BLaER1 treated with 17β-estradiol and CSF1 and Interleukin-3, amounts not matched to agents 10 nM and 100 nM (cell line): ENCODE data around the gene POLE.

ENCODE experiments used
- H3K27ac ChIP-seq, 11 experiments: shearing (Covaris generic); formaldehyde crosslinking; 2 replicates each; pipeline ENCODE4 v1.8.1; 2022
- H3K27me3 ChIP-seq, 11 experiments: shearing (Covaris generic); formaldehyde crosslinking; 2 replicates each; pipeline ENCODE4 v1.8.1; 2022
- H3K36me3 ChIP-seq, 11 experiments: shearing (Covaris generic); formaldehyde crosslinking; 2 replicates each; pipeline ENCODE4 v1.8.1; 2022
- H3K4me1 ChIP-seq, 10 experiments: shearing (Covaris generic); formaldehyde crosslinking; 2 replicates each; pipeline ENCODE4 v1.8.1; 2022
- H3K4me2 ChIP-seq, 11 experiments: shearing (Covaris generic); formaldehyde crosslinking; 2 replicates each; pipeline ENCODE4 v1.8.1; 2022
- H3K4me3 ChIP-seq, 10 experiments: shearing (Covaris generic); formaldehyde crosslinking; 2 replicates each; pipeline ENCODE4 v1.8.1; 2022
- H3K9ac ChIP-seq, 11 experiments: shearing (Covaris generic); formaldehyde crosslinking; 2 replicates each; pipeline ENCODE4 v1.8.1; 2022
- H3K9me3 ChIP-seq, 11 experiments: shearing (Covaris generic); formaldehyde crosslinking; replicated peaks in 1 of 11; 2 replicates each; pipeline ENCODE4 v1.8.1; 2022
- H4K20me1 ChIP-seq, 11 experiments: shearing (Covaris generic); formaldehyde crosslinking; 2 replicates each; pipeline ENCODE4 v1.8.1; 2022
- Cebpa-rat ChIP-seq, 11 experiments: shearing (Covaris generic); IDR thresholded peaks; 2 replicates each; pipeline ENCODE4 v1.8.1; 2022

Gene POLE

DNA sequence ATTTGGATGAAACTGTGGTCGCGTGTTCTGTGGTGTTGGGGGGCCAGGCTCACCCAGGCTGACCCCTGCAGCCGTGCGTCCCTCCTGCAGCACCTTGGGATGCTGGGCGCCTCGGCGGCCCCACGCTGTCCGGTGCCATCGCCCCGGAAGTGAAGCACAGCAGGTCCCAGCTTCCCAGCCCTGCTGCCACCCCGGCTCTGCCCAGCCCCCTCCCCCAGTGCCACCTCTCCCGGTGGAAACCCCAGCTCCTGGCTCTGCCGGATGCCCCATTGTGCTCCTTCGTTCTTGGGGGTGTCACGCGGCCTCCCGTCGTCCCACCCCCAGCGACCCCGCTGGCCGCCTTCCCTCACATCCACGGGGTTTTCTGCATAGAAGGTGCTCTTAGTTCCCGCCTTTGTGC is 102.0 kb downstream of the POLE start:
- Histone ChIP-seq H3K4me1 (peaks cover 0 to 6% (median 0%) of the 10 kb centered on the region in 10 experiments; a peak in 2 of 20 replicates), H3K9me3 (peaks cover 0 to 3% (median 0%) of the 10 kb centered on the region in 11 experiments; a peak in 1 of 22 replicates), H3K27ac (no peak overlapping the region), H3K9ac (no peak overlapping the region), H3K4me2 (no peak overlapping the region), H3K27me3 (no peaks in the 10 kb centered on the region), H3K36me3 (peaks cover 20 to 45% (median 37%) of the 10 kb centered on the region in 11 experiments), H3K4me3 (no peak overlapping the region), H4K20me1 (peaks cover 0 to 55% (median 39%) of the 10 kb centered on the region in 11 experiments; a peak in 17 of 22 replicates)
- TF ChIP-seq Cebpa-rat (IDR thresholded peaks at IDR 0.05): no peak

DNA sequence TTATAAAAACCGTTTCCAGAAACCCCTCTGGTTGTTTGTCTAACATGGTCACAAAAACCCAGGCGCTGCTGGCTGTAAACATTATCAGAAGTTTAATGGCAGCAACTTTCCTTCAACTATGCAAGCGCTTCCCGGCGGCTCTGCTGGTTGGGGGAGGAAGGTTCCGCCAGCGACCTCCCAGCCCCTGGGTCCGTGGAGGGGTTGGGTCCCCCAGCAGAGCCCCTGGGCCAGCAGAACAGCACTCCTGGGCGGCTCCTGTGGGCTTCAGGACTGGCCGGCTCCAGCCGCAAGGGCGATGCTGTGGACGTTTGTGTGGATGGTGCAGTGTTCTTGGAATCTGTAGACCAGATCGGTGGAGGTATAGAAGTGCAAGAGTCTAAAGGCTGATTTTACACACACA is 102.7 kb downstream of the POLE start:
- no peak for TF ChIP-seq Cebpa-rat (IDR thresholded peaks at IDR 0.05)
- H3K9ac ChIP-seq: no peak overlapping the region
- H3K9me3 ChIP-seq: peaks cover 0 to 3% (median 0%) of the 10 kb centered on the region in 11 experiments; a peak in 1 of 22 replicates
- H3K27ac ChIP-seq: no peak overlapping the region
- H3K36me3 ChIP-seq: peaks cover 24 to 52% (median 44%) of the 10 kb centered on the region in 11 experiments
- no peaks in the 10 kb centered on the region for H3K27me3 ChIP-seq
- peaks cover 0 to 63% (median 47%) of the 10 kb centered on the region in 11 experiments; a peak in 17 of 22 replicates for H4K20me1 ChIP-seq
- no peak overlapping the region for H3K4me3 ChIP-seq
- no peak overlapping the region for H3K4me2 ChIP-seq
- 0 out of 20 replicates have a peak, but pooled peaks cover 0 to 1% (median 0%) of the 10 kb centered on the region in 10 experiments for H3K4me1 ChIP-seq

DNA sequence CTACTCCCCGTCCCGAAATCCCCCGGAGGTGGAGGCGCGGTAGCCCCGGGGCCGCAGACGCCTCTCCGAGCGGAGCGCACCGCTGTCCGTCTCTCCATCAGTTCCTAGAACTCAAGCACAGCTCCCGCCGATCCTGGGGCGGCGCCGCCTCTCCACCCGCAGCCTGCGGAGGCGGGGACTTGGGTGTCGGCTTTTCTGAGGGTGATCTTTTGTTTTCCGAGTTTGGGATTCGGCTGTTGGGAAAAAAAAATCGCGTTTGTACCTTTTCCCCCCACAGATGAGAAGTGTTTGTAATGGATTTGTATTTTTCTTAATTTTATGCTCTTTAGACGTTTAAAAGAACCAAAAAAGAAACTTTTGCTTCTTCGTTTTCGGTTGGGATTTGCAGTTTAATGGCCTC is 103.4 kb downstream of the POLE start:
- peaks cover 29 to 59% (median 50%) of the 10 kb centered on the region in 11 experiments for H3K36me3 ChIP-seq
- no peak overlapping the region for H3K4me3 ChIP-seq
- H3K9ac ChIP-seq: no peak overlapping the region
- no peak for TF ChIP-seq Cebpa-rat (IDR thresholded peaks at IDR 0.05)
- peaks cover 0 to under 1% (median 0%) of the 10 kb centered on the region in 11 experiments; a peak in 1 of 22 replicates for H3K9me3 ChIP-seq
- no peak overlapping the region for H3K4me2 ChIP-seq
- H3K27ac ChIP-seq: no peak overlapping the region
- H3K4me1 ChIP-seq: no peaks in the 10 kb centered on the region
- no peaks in the 10 kb centered on the region for H3K27me3 ChIP-seq
- peaks cover 0 to 70% (median 52%) of the 10 kb centered on the region in 11 experiments; a peak in 17 of 22 replicates for H4K20me1 ChIP-seq

DNA sequence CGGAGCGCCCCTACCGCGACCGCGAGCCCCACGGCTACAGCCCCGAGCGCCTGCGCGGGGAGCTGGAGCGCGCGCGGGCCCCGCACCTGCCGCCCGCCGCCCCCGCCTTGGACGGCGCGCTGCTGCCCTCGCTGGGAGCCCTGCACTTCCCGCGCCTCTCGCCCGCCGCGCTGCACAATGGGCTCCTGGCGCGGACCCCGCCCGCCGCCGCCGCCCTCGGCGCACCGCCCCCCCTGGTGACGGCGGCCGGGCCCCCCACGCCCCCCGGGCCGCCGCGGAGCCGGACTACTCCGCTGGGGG is 103.8 kb downstream of the POLE start:
- no peak overlapping the region for H3K9ac ChIP-seq
- no peaks in the 10 kb centered on the region for H3K4me1 ChIP-seq
- no peak overlapping the region for H3K27ac ChIP-seq
- peaks cover 29 to 63% (median 54%) of the 10 kb centered on the region in 11 experiments for H3K36me3 ChIP-seq
- TF ChIP-seq Cebpa-rat (IDR thresholded peaks at IDR 0.05): no peak
- H3K4me2 ChIP-seq: no peak overlapping the region
- no peak overlapping the region for H3K4me3 ChIP-seq
- H3K27me3 ChIP-seq: no peaks in the 10 kb centered on the region
- H3K9me3 ChIP-seq: no peaks in the 10 kb centered on the region
- peaks cover 0 to 74% (median 56%) of the 10 kb centered on the region in 11 experiments; a peak in 17 of 22 replicates for H4K20me1 ChIP-seq

DNA sequence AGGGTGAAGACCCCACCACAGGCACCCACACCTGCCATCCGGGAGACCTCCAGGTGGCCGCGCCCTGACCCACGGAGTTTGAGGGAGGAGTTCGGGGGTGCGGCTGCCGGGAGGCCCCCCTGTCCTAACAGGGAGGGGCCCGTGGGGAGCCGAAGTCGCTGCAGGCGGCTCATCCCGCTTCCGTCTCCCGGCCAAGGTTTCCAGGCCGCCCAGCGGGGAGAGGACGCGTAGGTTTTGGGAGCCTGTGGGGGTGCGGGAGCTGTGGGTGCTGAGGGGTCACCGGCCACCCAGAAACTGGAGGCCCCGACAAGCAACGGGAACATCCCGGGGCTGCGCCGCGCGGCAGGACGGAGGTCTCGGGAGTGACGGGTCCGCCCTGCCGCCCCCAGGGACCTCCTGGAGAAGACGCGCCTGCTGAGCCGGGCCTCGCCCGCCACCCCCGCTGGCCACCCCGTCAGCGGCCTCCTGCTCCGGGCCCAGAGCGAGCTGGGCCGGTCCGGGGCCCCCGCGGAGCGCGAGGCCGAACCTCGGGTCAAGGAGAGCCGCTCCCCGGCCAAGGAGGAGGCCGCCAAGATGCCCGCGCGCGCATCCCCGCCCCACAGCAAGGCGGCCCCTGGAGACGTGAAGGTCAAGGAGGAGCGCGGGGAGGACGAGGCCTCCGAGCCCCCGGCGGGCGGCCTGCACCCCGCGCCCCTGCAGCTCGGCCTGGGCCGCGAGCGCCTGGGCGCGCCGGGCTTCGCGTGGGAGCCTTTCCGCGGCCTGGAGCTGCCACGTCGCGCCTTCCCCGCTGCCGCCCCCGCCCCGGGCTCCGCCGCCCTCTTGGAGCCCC is 104.3 kb downstream of the POLE start:
- H3K4me2 ChIP-seq: no peak overlapping the region

DNA sequence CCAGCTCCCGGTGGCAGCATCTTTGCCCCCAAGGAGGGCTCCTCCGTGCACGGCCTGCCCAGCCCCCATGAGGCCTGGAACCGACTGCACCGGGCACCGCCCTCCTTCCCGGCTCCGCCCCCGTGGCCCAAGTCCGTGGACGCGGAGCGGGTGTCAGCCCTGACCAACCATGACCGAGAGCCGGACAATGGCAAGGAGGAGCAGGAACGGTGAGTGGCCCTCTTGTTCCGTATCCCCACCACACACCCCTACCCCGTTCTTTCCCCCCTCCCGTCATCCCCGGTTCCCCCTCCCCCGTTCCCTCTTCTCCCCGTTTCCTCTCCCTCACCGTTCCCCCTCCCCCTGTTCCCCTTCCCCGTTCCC is 105.1 kb downstream of the POLE start:
- no peaks in the 10 kb centered on the region for H3K4me1 ChIP-seq
- H3K27me3 ChIP-seq: no peaks in the 10 kb centered on the region
- H3K9ac ChIP-seq: no peak overlapping the region
- no peak overlapping the region for H3K27ac ChIP-seq
- TF ChIP-seq Cebpa-rat (IDR thresholded peaks at IDR 0.05): no peak
- peaks cover 40 to 76% (median 67%) of the 10 kb centered on the region in 11 experiments for H3K36me3 ChIP-seq
- H3K4me3 ChIP-seq: no peak overlapping the region
- no peaks in the 10 kb centered on the region for H3K9me3 ChIP-seq
- no peak overlapping the region for H3K4me2 ChIP-seq
- H4K20me1 ChIP-seq: peaks cover 0 to 87% (median 61%) of the 10 kb centered on the region in 11 experiments; a peak in 17 of 22 replicates

More for the DNA sequence above, 104.3 kb downstream of the POLE start:
- no peak overlapping the region for H3K4me3 ChIP-seq
- no peak overlapping the region for H3K9ac ChIP-seq
- H3K9me3 ChIP-seq: no peaks in the 10 kb centered on the region
- peaks cover 0 to 79% (median 59%) of the 10 kb centered on the region in 11 experiments; a peak in 17 of 22 replicates for H4K20me1 ChIP-seq
- H3K4me1 ChIP-seq: no peaks in the 10 kb centered on the region
- no peaks in the 10 kb centered on the region for H3K27me3 ChIP-seq
- peaks cover 34 to 68% (median 60%) of the 10 kb centered on the region in 11 experiments for H3K36me3 ChIP-seq
- TF ChIP-seq Cebpa-rat (IDR thresholded peaks at IDR 0.05): no peak
- H3K27ac ChIP-seq: no peak overlapping the region

DNA sequence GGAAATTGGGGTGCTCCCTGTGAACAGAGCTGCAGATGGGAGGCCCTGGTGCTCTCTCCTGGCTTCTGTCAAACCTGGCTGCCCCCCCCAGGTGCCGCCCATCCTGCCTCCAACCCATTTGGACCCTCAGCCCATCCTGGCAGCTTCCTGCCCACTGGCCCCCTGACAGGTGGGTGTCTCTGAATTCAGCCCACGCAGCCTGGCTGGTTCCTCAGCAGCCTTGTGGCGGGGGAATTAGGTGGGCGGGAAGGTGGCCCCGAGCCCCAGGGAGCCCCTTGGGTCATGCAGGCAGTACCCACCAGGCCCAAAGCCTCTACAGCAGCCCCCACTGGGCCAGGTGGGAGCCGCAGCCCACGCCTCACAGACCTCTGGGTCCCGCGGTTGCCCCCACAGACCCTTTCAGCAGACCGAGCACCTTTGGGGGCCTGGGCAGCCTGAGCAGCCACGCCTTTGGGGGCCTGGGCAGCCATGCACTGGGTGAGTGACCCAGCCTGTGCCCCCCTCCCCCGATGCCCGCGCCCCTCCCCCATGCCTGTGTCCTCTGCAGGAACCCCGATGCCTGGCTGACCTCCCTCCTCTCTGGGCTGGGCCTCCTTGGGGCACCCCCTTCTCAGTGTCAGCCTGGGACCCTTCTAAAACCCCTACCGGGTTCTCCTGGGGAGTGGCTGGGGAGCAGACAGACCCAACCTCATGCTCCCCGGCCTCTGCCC is 105.6 kb downstream of the POLE start:
- Histone ChIP-seq H3K9me3 (no peaks in the 10 kb centered on the region), H3K4me3 (no peak overlapping the region), H3K4me1 (no peaks in the 10 kb centered on the region), H3K27ac (no peak overlapping the region), H3K27me3 (no peaks in the 10 kb centered on the region), H3K36me3 (peaks cover 45 to 81% (median 73%) of the 10 kb centered on the region in 11 experiments), H3K4me2 (no peak overlapping the region), H4K20me1 (peaks cover 0 to 92% (median 67%) of the 10 kb centered on the region in 11 experiments; a peak in 17 of 22 replicates), H3K9ac (no peak overlapping the region)
- no peak for TF ChIP-seq Cebpa-rat (IDR thresholded peaks at IDR 0.05)

DNA sequence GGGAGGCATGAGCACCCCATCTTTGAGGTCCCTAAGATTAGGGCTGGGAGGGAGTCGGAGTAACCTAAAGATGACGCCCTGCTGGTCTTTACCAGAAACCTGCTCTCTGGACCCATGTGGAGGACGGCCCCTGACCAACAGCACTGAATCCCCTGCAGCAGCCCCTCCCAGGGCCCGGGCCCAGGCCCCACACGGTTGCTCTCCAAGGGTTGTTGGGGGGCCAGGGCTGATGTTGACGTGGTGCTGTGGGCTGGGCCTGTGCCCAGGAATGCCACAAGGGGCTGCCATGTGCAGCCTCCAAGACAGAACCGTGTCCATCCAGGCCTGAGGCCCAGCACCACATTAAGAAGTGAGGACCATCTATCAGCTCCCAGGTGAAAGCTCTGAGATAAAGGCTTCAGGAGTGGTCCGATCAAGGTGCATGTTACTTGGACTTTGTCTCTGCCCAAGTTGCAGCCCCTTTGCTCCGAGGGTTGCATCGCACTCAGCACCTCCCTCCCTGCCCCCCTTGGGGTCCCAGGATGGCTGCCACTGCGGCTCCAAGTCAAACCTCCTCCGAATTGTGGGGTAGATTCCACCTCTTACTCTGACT is 106.3 kb downstream of the POLE start:
- TF ChIP-seq Cebpa-rat (IDR thresholded peaks at IDR 0.05): no peak
- Histone ChIP-seq H3K4me2 (no peak overlapping the region), H3K9ac (0 out of 22 replicates have a peak overlapping the region, but pooled peaks of 1 of the 11 experiments have one; percentile 8), H3K36me3 (peaks cover 52 to 88% (median 79%) of the 10 kb centered on the region in 11 experiments), H4K20me1 (peaks cover 0 to 98% (median 72%) of the 10 kb centered on the region in 11 experiments; a peak in 17 of 22 replicates), H3K27ac (no peak overlapping the region), H3K27me3 (no peaks in the 10 kb centered on the region), H3K4me1 (no peaks in the 10 kb centered on the region), H3K4me3 (no peak overlapping the region), H3K9me3 (no peaks in the 10 kb centered on the region)

DNA sequence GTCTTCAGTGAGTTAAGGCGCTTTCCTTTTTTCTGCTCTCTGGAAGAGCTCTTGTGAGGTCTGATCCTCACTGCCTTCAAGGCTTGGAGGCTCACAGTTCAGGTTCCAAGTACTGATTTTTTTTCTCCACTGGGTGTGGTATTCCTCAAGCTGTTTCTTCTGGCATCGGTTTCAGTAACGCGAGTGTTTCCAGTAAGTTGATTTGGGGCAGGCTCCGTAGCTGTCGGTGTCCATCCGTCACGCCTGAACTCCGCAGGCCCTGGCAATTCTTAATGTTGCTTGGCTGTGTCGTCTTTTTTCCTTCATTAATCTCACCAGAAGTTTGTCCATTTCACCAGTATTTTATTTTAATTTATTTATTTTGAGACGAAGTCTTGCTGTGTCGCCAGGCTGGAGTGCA is 107.4 kb downstream of the POLE start:
- Histone ChIP-seq H3K36me3 (peaks cover 60 to 95% (median 88%) of the 10 kb centered on the region in 11 experiments), H3K9me3 (no peaks in the 10 kb centered on the region), H3K27me3 (no peaks in the 10 kb centered on the region), H3K4me1 (no peaks in the 10 kb centered on the region), H4K20me1 (peaks cover 0 to 98% (median 76%) of the 10 kb centered on the region in 11 experiments; a peak in 17 of 22 replicates), H3K27ac (no peak overlapping the region), H3K4me3 (no peak overlapping the region), H3K9ac (no peak overlapping the region), H3K4me2 (no peak overlapping the region)
- TF ChIP-seq Cebpa-rat (IDR thresholded peaks at IDR 0.05): no peak
